K562 treated with DMSO at 1 percent for 12 hours (cell line): ENCODE measurements around the gene GCSAM. TPM values are rescaled to one million over a fixed set of nuclear protein-coding genes. Genes with fewer than 3 reads are reported as not detected.

ENCODE experiments used
- total RNA-seq: library from RNA; unstranded; fragments of 300-600 nt; gene quantifications from 2 replicates; pipeline ENCODE4 v1.2.3, GENCODE V29; 2022; ENCODE audit not compliant: insufficient read depth

The GCSAM gene, protein sequence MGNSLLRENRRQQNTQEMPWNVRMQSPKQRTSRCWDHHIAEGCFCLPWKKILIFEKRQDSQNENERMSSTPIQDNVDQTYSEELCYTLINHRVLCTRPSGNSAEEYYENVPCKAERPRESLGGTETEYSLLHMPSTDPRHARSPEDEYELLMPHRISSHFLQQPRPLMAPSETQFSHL
- total RNA-seq, result 0.35 TPM in 1 of 2 replicates, not detected in the other

GRCh38 chr3:112132975-112133448 is at the start of gene GCSAM:
Gene GCSAM, minus strand, starts transcription at chr3:112133248. Its CDS starts 128 bp downstream, at chr3:112133120.

GRCh38 chr3:112086076-112086854 is 46.8 kb downstream of the GCSAM start, which contains the start of gene C3orf52:
Gene C3orf52, plus strand, starts transcription at chr3:112086389. Its CDS starts 19 bp downstream, at chr3:112086408.

Other genes with a start within 250 kb of the GCSAM start
- 9.1 and 15.1 TPM in 2 replicates for gene ABHD10, start 154.2 kb downstream of the GCSAM start, total RNA-seq
- not detected in 2 replicates for gene TAGLN3, start 134.3 kb downstream of the GCSAM start, total RNA-seq
- not detected in 2 replicates for gene TMPRSS7, start 98.5 kb downstream of the GCSAM start, total RNA-seq
- gene C3orf52, start 46.9 kb downstream of the GCSAM start, total RNA-seq, result 1.0 and 3.9 TPM in 2 replicates
- gene SLC9C1, start 161.0 kb upstream of the GCSAM start, total RNA-seq, result not detected in 2 replicates
- gene CD200, start 199.9 kb upstream of the GCSAM start, total RNA-seq, result not detected in 2 replicates